NCI-H128 (cell line): ENCODE results near the gene CRHR1.

ENCODE experiments used
- DNase-seq: peaks from one replicate; lab custom pipeline; 2025; ENCODE audit not compliant: unreplicated experiment; lab: John Stamatoyannopoulos, UW

CRHR1 gene

GRCh38 chr17:45820052-45820780 lies 36.1 kb downstream of the CRHR1 start:
- DNase-seq, result no peak

GRCh38 chr17:45821147-45821546 lies 37.0 kb downstream of the CRHR1 start:
- no peak for DNase-seq

- DNase-seq, result no peak
Measured at GRCh38 chr17:45823598-45823997, 39.5 kb downstream of the CRHR1 start.

GRCh38 chr17:45824475-45824874 lies 40.4 kb downstream of the CRHR1 start:
- DNase-seq, result no peak

- DNase-seq, result no peak
Measured at GRCh38 chr17:45824901-45825492, 40.9 kb downstream of the CRHR1 start.

GRCh38 chr17:45825792-45826191 lies 41.7 kb downstream of the CRHR1 start:
- DNase-seq, result no peak

- no peak for DNase-seq
Measured at GRCh38 chr17:45826919-45827588, 42.9 kb downstream of the CRHR1 start.

GRCh38 chr17:45828171-45828570 lies 44.1 kb downstream of the CRHR1 start:
- no peak for DNase-seq

GRCh38 chr17:45828582-45829133 lies 44.5 kb downstream of the CRHR1 start:
- no peak for DNase-seq

GRCh38 chr17:45833920-45834319 lies 49.8 kb downstream of the CRHR1 start:
- no peak for DNase-seq

GRCh38 chr17:45834471-45835396 lies 50.6 kb downstream of the CRHR1 start:
- no peak for DNase-seq

- no peak for DNase-seq
Measured at GRCh38 chr17:45835481-45835880, 51.4 kb downstream of the CRHR1 start.

GRCh38 chr17:45836047-45837044 lies 52.2 kb downstream of the CRHR1 start:
- no peak for DNase-seq

GRCh38 chr17:45837187-45837586 lies 53.1 kb downstream of the CRHR1 start:
- no peak for DNase-seq

- DNase-seq, result no peak
Measured at GRCh38 chr17:45837603-45838002, 53.5 kb downstream of the CRHR1 start.

GRCh38 chr17:45838751-45839295 lies 54.7 kb downstream of the CRHR1 start:
- no peak for DNase-seq

GRCh38 chr17:45839442-45839841 lies 55.3 kb downstream of the CRHR1 start:
- DNase-seq, result no peak

GRCh38 chr17:45841186-45841585 lies 57.1 kb downstream of the CRHR1 start:
- no peak for DNase-seq

GRCh38 chr17:45841883-45842525 lies 57.9 kb downstream of the CRHR1 start:
- no peak for DNase-seq
